GM12878 (cell line): Measurements from ENCODE around the gene CDKL1. TPM values are rescaled to one million over a fixed set of nuclear protein-coding genes. Genes with fewer than 3 reads are reported as not detected.

Experiments used
- ATAC-seq: fragments of 200-7000 bp; cut with Tn5 transposase; 3 replicates; pipeline ENCODE4 v1.9.1; 2020; ENCODE audit warnings: mild to moderate bottlenecking, moderate library complexity
- BruUV-seq: library from RNA; stranded (reverse); fragments of 400-500 nt; replicated peaks from 2 replicates; lab custom pipeline; 2021; lab: Mats Ljungman, UMichigan
- CTCF ChIA-PET: fragments of 300-600 bp; sonication (Branson Sonifier 250); formaldehyde crosslinking; extraction: SDS; loops from one replicate; lab custom pipeline; 2021; ENCODE audit warnings: inconsistent platforms; lab: Yijun Ruan, JAX
- POLR2A ChIA-PET: fragments of 350-600 bp; formaldehyde crosslinking; extraction: SDS; loops from one replicate; lab custom pipeline; 2021; ENCODE audit warnings: inconsistent platforms; lab: Charles Lee
- RAD21 ChIA-PET: fragments of 300-600 bp; sonication (Branson Sonifier 250); formaldehyde crosslinking; loops from one replicate; lab custom pipeline; 2023; ENCODE audit warnings: antibody characterized with exemption; ENCODE audit not compliant: unreplicated experiment; lab: Charles Lee
- SMC1A ChIA-PET: fragments of 300-600 bp; sonication (Branson Sonifier 250); formaldehyde crosslinking; loops from one replicate; lab custom pipeline; 2023; ENCODE audit not compliant: unreplicated experiment, uncharacterized antibody; lab: Charles Lee
- DNase-seq: peaks from one replicate; pipeline ENCODE4 v3.0.0-alpha.2; 2011; ENCODE audit warnings: low read depth, low spot score
- FAIRE-seq: peaks from 3 replicates; lab custom pipeline; 2011; peaks lifted over from hg19 to GRCh38; lab: Jason Lieb, UNC
- H2AFZ ChIP-seq: 2 replicates; pipeline ENCODE4 v1.6.0; 2011; ENCODE audit warnings: low read depth, low read length, control low read depth; ENCODE audit not compliant: control insufficient read depth
- H3K27ac ChIP-seq: 2 replicates; pipeline ENCODE4 v1.5.1; 2011; ENCODE audit warnings: control low read depth; ENCODE audit not compliant: control insufficient read depth, insufficient read depth
- H3K27me3 ChIP-seq, 2 experiments: replicated peaks in 1 of 2; 2 replicates each; pipeline versions ENCODE4 v1.6.0 to v1.6.1; 2011; ENCODE audit warnings: low read length in 1 of 2; ENCODE audit not compliant: control insufficient read depth in 2 of 2, insufficient read depth in 2 of 2
- H3K36me3 ChIP-seq, 2 experiments: 2 replicates each; pipeline ENCODE4 v1.5.1; 2011; ENCODE audit warnings: low read length in 1 of 2; ENCODE audit not compliant: control insufficient read depth in 2 of 2, insufficient read depth in 2 of 2
- H3K4me1 ChIP-seq: 2 replicates; pipeline ENCODE4 v1.6.1; 2011; ENCODE audit warnings: mild to moderate bottlenecking, low read length, moderate library complexity, mixed read lengths; ENCODE audit not compliant: control insufficient read depth, insufficient read depth
- H3K4me2 ChIP-seq: 2 replicates; pipeline ENCODE4 v1.6.0; 2011; ENCODE audit warnings: control low read depth; ENCODE audit not compliant: control insufficient read depth, insufficient read depth
- H3K4me3 ChIP-seq: fragments of 200-600 bp; sonication (generic); 2 replicates; pipeline ENCODE4 v1.5.1; 2016
- H3K79me2 ChIP-seq: 2 replicates; pipeline ENCODE4 v1.6.0; 2011; ENCODE audit warnings: low read length; ENCODE audit not compliant: control insufficient read depth, insufficient read depth
- H3K9ac ChIP-seq: 2 replicates; pipeline ENCODE4 v1.8.0; 2011; ENCODE audit warnings: low read length, control low read depth, mixed read lengths; ENCODE audit not compliant: control insufficient read depth, insufficient read depth
- H3K9me3 ChIP-seq: replicated peaks from 3 replicates; pipeline ENCODE4 v1.5.1; 2011; ENCODE audit warnings: mild to moderate bottlenecking, low read length; ENCODE audit not compliant: control insufficient read depth, insufficient read depth
- H4K20me1 ChIP-seq: 2 replicates; pipeline ENCODE4 v1.6.0; 2011; ENCODE audit not compliant: control insufficient read depth, insufficient read depth
- BRCA1 ChIP-seq: IDR thresholded peaks from 2 replicates; pipeline ENCODE4 v1.6.1; 2011; ENCODE audit warnings: low read depth, low read length, improper control_type of control experiment
- CTCF ChIP-seq, 3 experiments: IDR thresholded peaks in 2 of 3; conservative IDR thresholded peaks in 1 of 3; 2 replicates each; pipeline ENCODE4 v1.5.1; 2011; ENCODE audit warnings: low read depth in 3 of 3, low read length in 3 of 3, mild to moderate bottlenecking in 3 of 3, control low read depth in 2 of 3, moderate library complexity in 2 of 3, inconsistent platforms in 1 of 3, mixed read lengths in 1 of 3; ENCODE audit not compliant: control insufficient read depth in 2 of 3, insufficient read depth in 1 of 3; ENCODE audit errors: extremely low read depth in 1 of 3
- FOXK2 ChIP-seq: fragments of 450-650 bp; IDR thresholded peaks from 2 replicates; pipeline ENCODE4 v1.6.1; 2017; ENCODE audit warnings: mild to moderate bottlenecking, moderate library complexity
- HDAC2 ChIP-seq: fragments of 200-600 bp; sonication (generic); IDR thresholded peaks from 2 replicates; pipeline ENCODE4 v1.6.1; 2017
- HSF1 ChIP-seq: fragments of 150-350 bp; IDR thresholded peaks from 2 replicates; pipeline ENCODE4 v1.6.1; 2014; ENCODE audit warnings: mild to moderate bottlenecking, low read depth, low read length
- IRF4 ChIP-seq: IDR thresholded peaks from 2 replicates; pipeline ENCODE4 v1.6.1; 2011; ENCODE audit warnings: low read depth, low read length
- NFYB ChIP-seq: IDR thresholded peaks from 2 replicates; pipeline ENCODE4 v1.6.1; 2011; ENCODE audit warnings: low read depth, mild to moderate bottlenecking, low read length, improper control_type of control experiment, moderate library complexity; ENCODE audit not compliant: insufficient read depth
- PAX8 ChIP-seq: fragments of 450-650 bp; IDR thresholded peaks from 2 replicates; pipeline ENCODE4 v1.6.1; 2017; ENCODE audit warnings: mild to moderate bottlenecking, moderate library complexity
- POLR2AphosphoS5 ChIP-seq: IDR thresholded peaks from 2 replicates; pipeline ENCODE4 v1.6.1; 2011; ENCODE audit warnings: mild to moderate bottlenecking, low read length, inconsistent platforms
- RAD21 ChIP-seq: IDR thresholded peaks from 2 replicates; pipeline ENCODE4 v1.6.1; 2011; ENCODE audit warnings: mild to moderate bottlenecking, low read depth, low read length, moderate library complexity; ENCODE audit not compliant: insufficient read depth
- SMAD1 ChIP-seq: fragments of 450-650 bp; IDR thresholded peaks from 2 replicates; pipeline ENCODE4 v1.6.1; 2018; ENCODE audit warnings: mild to moderate bottlenecking, low read depth; ENCODE audit not compliant: partially characterized antibody
- SPI1 ChIP-seq: IDR thresholded peaks from 2 replicates; pipeline ENCODE4 v1.6.1; 2011; ENCODE audit warnings: low read depth, mild to moderate bottlenecking, low read length, moderate library complexity, borderline replicate concordance; ENCODE audit not compliant: insufficient read depth
- SREBF2 ChIP-seq: IDR thresholded peaks from 2 replicates; pipeline ENCODE4 v1.6.1; 2012; ENCODE audit warnings: mild to moderate bottlenecking, low read length
- TCF12 ChIP-seq: IDR thresholded peaks from 2 replicates; pipeline ENCODE4 v1.6.1; 2011; ENCODE audit warnings: low read depth, mild to moderate bottlenecking, low read length
- ZNF274 ChIP-seq: IDR thresholded peaks from one replicate; pipeline ENCODE4 v1.8.0; 2011; ENCODE audit not compliant: insufficient read length, insufficient read depth
- ZNF622 ChIP-seq: fragments of 450-650 bp; IDR thresholded peaks from 2 replicates; pipeline ENCODE4 v1.6.1; 2017; ENCODE audit warnings: mild to moderate bottlenecking, inconsistent platforms
- WGBS: methylation state at CpG from one replicate; pipeline ENCODE4 v1.1.6; 2016; ENCODE audit warnings: low lambda C conversion rate; ENCODE audit not compliant: insufficient replicate concordance, insufficient coverage; ENCODE audit errors: missing lambda C conversion rate; 5-methylcytosine and 5-hydroxymethylcytosine counted together
- in situ Hi-C: fragments of 300-500 bp; cut with MboI; formaldehyde crosslinking; loops from 9 replicates; pipeline ENCODE4 v1.14.3; 2018; ENCODE audit warnings: mixed read lengths
- intact Hi-C: fragments of 100-400 bp; cut with micrococcal nuclease; formaldehyde crosslinking; loops from one replicate; pipeline ENCODE4 v1.14.2; 2022; ENCODE audit not compliant: unreplicated experiment
- polyA plus RNA-seq, 11 experiments: library from polyadenylated mRNA; depleted of rRNA in 4 of 11; unstranded in 6 of 11; stranded (reverse) in 5 of 11; fragments of >200 nt; fragmentation: Nextera tagmentation in 4 of 11; fragmentation: Illumina TruSeq in 1 of 11; extraction: Ambion mirVana in 4 of 11; extraction: Trizol in 1 of 11; gene quantifications; 1 replicate in 1 of 11; 2 replicates in 10 of 11; pipeline versions ENCODE4 v1.2.1 to v1.2.3, GENCODE V29; 2011 to 2016; ENCODE audit warnings: inconsistent platforms in 2 of 11, missing spikeins in 2 of 11, low read depth in 1 of 11
- total RNA-seq, 4 experiments: library from RNA; depleted of rRNA in 3 of 4; stranded (reverse); fragments of >200 nt in 3 of 4; fragmentation: Illumina TruSeq in 1 of 4; extraction: Trizol in 1 of 4; gene quantifications; 2 replicates each; pipeline versions ENCODE4 v1.2.1 to v1.2.3, GENCODE V29; 2013 to 2021
- TF ChIP-seq, protein P1 (sequence below): IDR thresholded peaks from 2 replicates; pipeline ENCODE4 v1.6.1; 2011; ENCODE audit warnings: low read depth, mild to moderate bottlenecking, low read length, moderate library complexity, borderline replicate concordance; ENCODE audit errors: extremely low read depth
- TF ChIP-seq, protein P2 (sequence below): IDR thresholded peaks from 2 replicates; pipeline ENCODE4 v1.6.1; 2011; ENCODE audit warnings: mild to moderate bottlenecking, low read depth, low read length, moderate library complexity; ENCODE audit not compliant: insufficient replicate concordance

CDKL1 gene
- total and polyA plus RNA-seq, 10 of the 15 experiments (the other 5 are each of a cell fraction or from before 2014, with no cell fraction given) = 9.0 to 19.0 (median 11.1) TPM

DNA sequence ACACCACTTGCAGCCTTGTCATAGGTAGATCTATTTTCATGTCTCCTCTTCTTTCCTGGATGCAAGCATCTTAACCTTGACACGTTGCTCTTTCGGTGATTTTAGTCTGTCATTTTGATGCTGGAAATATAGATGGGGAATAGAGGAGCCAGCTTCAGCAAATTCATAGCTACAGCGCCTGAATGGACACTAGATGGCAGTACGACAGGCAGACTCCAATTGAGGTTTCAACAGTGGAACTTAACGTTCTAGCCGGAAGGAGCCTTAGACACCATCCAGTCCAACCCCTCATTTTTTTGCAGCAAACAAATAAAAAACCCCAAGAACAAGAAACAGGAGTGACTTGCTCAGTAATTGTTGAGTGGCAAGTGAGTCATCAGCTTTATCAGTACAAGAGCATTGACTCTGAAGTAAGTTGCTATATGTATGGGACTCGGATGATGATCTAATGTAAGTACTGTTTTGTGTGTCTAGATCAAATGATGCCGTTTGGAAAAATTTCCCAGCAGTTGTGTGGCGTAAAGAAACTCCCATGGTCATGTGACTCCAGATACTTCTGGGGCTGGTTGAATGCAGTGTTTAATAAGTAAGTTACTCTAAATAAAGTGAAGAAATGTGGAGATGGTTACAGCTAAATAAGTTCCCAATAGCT is 75.5 kb downstream of the CDKL1 start:
- H3K9ac ChIP-seq = no peak overlapping the region; the same call in 1 of the 2 replicates
- DNase-seq (peak; percentile 82), ATAC-seq (peak; percentile 91), FAIRE-seq (peak; percentile 94)
- H3K36me3 ChIP-seq = peaks cover 0 to 9% of the 10 kb centered on the region in 2 experiments; a peak in 2 of 4 replicates
- intact Hi-C loops = loop anchor here (1.0 to 2.0 kb wide), 2 partner anchors 76 to 211 kb away; partner anchors contain the start of genes CDKL1 and MAP4K5
- ChIA-PET SMC1A (interaction anchor here (0.7 to 3.3 kb wide), 26 partner anchors 9 to 564 kb away, joined by 3 to 19 read pairs (median 6); partner anchors contain the start of genes CDKL1, DMAC2L, L2HGDH and MAP4K5), POLR2A (interaction anchor here (0.7 to 1.9 kb wide), 4 partner anchors 9 to 56 kb away, joined by 3 to 6 read pairs (median 5); partner anchors contain the start of genes DMAC2L and L2HGDH), CTCF (interaction anchor here (0.6 to 3.7 kb wide), 50 partner anchors 9 to 539 kb away, joined by 3 to 39 read pairs (median 4); partner anchors contain the start of genes CDKL1, DMAC2L, L2HGDH and MAP4K5), RAD21 (interaction anchor here (0.6 to 2.9 kb wide), 19 partner anchors 9 to 698 kb away, joined by 3 to 16 read pairs (median 4); partner anchors contain the start of genes CDKL1, DMAC2L, L2HGDH and MAP4K5)
- WGBS = 1% methylated on average over 9 of the region's 9 CpGs
- no peaks in the 10 kb centered on the region for H3K9me3 ChIP-seq
- H3K4me1 ChIP-seq = peaks cover 27% of the 10 kb centered on the region
- no peaks in the 10 kb centered on the region for H3K27me3 ChIP-seq
- peak overlapping the region; percentile 77 for H3K27ac ChIP-seq
- peak overlapping the region; percentile 47; the same call in 1 of the 2 replicates for H3K4me3 ChIP-seq
- BruUV-seq = no TSS peak
- peak overlapping the region; percentile 75 for H3K4me2 ChIP-seq
- H3K79me2 ChIP-seq = peaks cover 9% of the 10 kb centered on the region
- H4K20me1 ChIP-seq = no peaks in the 10 kb centered on the region; the same call in 1 of the 2 replicates
- in situ Hi-C loops = loop anchor here (5.0 kb wide), 1 partner anchor 206 kb away; no protein-coding TSS in a partner anchor
- H2AFZ ChIP-seq = peak overlapping the region; percentile 37
- TF ChIP-seq NFYB (no peak), SPI1 (no peak), HDAC2 (no peak), ZNF622 (no peak), HSF1 (no peak), POLR2AphosphoS5 (no peak), PAX8 (no peak), CTCF (IDR thresholded peaks at IDR 0.05 in 2 of 3, conservative IDR thresholded peaks at IDR 0.05 in 1 of 3; ENCODE audit: control insufficient read depth in 2 of 3, extremely low read depth in 1 of 3, insufficient read depth in 1 of 3, low read depth in 3 of 3, low read length in 3 of 3) (peak; percentile 86 to 97 (median 89)), SREBF2 (no peak), ZNF274 (no peak), FOXK2 (no peak), IRF4 (no peak), RAD21 (peak; percentile 54), TCF12 (no peak), SMAD1 (no peak), BRCA1 (no peak)
- TF ChIP-seq, protein P1, sequence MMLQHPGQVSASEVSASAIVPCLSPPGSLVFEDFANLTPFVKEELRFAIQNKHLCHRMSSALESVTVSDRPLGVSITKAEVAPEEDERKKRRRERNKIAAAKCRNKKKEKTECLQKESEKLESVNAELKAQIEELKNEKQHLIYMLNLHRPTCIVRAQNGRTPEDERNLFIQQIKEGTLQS = no peak
- TF ChIP-seq, protein P2, sequence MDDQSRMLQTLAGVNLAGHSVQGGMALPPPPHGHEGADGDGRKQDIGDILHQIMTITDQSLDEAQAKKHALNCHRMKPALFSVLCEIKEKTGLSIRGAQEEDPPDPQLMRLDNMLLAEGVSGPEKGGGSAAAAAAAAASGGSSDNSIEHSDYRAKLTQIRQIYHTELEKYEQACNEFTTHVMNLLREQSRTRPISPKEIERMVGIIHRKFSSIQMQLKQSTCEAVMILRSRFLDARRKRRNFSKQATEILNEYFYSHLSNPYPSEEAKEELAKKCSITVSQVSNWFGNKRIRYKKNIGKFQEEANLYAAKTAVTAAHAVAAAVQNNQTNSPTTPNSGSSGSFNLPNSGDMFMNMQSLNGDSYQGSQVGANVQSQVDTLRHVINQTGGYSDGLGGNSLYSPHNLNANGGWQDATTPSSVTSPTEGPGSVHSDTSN = peak; percentile 40
